WTC11 (cell line): ENCODE data around the gene GRAMD1C.
"Not testable (repeated sequence)": the region's sequence is repeated elsewhere in the genome, so short reads cannot be mapped to it uniquely, and the experiment has no call there.

Source experiments
- AFF4 ChIP-seq: sonication (generic); formaldehyde crosslinking; IDR thresholded peaks from 2 replicates; pipeline ENCODE4 v1.8.1; 2023; ENCODE audit warnings: mild to moderate bottlenecking, missing genetic modification reagents, borderline replicate concordance
- CTCF ChIP-seq: fragments of 200-600 bp; IDR thresholded peaks from 2 replicates; pipeline ENCODE4 v1.8.0; 2022; ENCODE audit warnings: antibody characterized with exemption
- FOXP1 ChIP-seq: sonication (generic); formaldehyde crosslinking; IDR thresholded peaks from 2 replicates; pipeline ENCODE4 v1.8.0; 2022; ENCODE audit warnings: missing genetic modification reagents, mild to moderate bottlenecking, moderate library complexity, borderline replicate concordance
- JAZF1 ChIP-seq: fragments of 250-450 bp; sonication (Bioruptor Pico); IDR thresholded peaks from 2 replicates; pipeline ENCODE4 v1.9.0; 2021; ENCODE audit warnings: moderate library complexity, mild to moderate bottlenecking, inconsistent platforms
- MAX ChIP-seq: sonication (generic); formaldehyde crosslinking; IDR thresholded peaks from 2 replicates; pipeline ENCODE4 v1.8.0; 2022; ENCODE audit warnings: mild to moderate bottlenecking, missing genetic modification reagents
- PRRX2 ChIP-seq: fragments of 250-450 bp; sonication (Bioruptor Pico); IDR thresholded peaks from 2 replicates; pipeline ENCODE4 v1.8.0; 2021; ENCODE audit warnings: mild to moderate bottlenecking
- TP53 ChIP-seq: sonication (generic); formaldehyde crosslinking; IDR thresholded peaks from 2 replicates; pipeline ENCODE4 v1.8.1; 2023; ENCODE audit warnings: mild to moderate bottlenecking, missing genetic modification reagents
- ZNF138 ChIP-seq: sonication (generic); formaldehyde crosslinking; conservative IDR thresholded peaks from 2 replicates; pipeline ENCODE4 v1.8.1; 2022; ENCODE audit warnings: mild to moderate bottlenecking, moderate library complexity, missing genetic modification reagents
- ZNF317 ChIP-seq: sonication (generic); formaldehyde crosslinking; IDR thresholded peaks from 2 replicates; pipeline ENCODE4 v1.8.1; 2023; ENCODE audit warnings: low read depth, mild to moderate bottlenecking, moderate library complexity, missing genetic modification reagents, borderline replicate concordance
- ZNF671 ChIP-seq: fragments of 250-450 bp; sonication (Bioruptor Pico); IDR thresholded peaks from 2 replicates; pipeline ENCODE4 v1.8.0; 2021; ENCODE audit warnings: mild to moderate bottlenecking
- TF ChIP-seq, protein P1 (sequence below): sonication (generic); formaldehyde crosslinking; IDR thresholded peaks from 2 replicates; pipeline ENCODE4 v1.8.0; 2022; ENCODE audit warnings: missing genetic modification reagents

GRCh38 chr3:113849071-113849470 lies 10.5 kb downstream of the GRAMD1C start:
- not testable (repeated sequence) for TF ChIP-seq CTCF; FOXP1 (CRISPR knock-in tag); ZNF138; ZNF671; AFF4; MAX (CRISPR knock-in tag); TP53 (CRISPR knock-in tag); JAZF1 (CRISPR knock-in tag); ZNF317 (CRISPR knock-in tag); PRRX2 (CRISPR knock-in tag)
- TF ChIP-seq, protein P1, sequence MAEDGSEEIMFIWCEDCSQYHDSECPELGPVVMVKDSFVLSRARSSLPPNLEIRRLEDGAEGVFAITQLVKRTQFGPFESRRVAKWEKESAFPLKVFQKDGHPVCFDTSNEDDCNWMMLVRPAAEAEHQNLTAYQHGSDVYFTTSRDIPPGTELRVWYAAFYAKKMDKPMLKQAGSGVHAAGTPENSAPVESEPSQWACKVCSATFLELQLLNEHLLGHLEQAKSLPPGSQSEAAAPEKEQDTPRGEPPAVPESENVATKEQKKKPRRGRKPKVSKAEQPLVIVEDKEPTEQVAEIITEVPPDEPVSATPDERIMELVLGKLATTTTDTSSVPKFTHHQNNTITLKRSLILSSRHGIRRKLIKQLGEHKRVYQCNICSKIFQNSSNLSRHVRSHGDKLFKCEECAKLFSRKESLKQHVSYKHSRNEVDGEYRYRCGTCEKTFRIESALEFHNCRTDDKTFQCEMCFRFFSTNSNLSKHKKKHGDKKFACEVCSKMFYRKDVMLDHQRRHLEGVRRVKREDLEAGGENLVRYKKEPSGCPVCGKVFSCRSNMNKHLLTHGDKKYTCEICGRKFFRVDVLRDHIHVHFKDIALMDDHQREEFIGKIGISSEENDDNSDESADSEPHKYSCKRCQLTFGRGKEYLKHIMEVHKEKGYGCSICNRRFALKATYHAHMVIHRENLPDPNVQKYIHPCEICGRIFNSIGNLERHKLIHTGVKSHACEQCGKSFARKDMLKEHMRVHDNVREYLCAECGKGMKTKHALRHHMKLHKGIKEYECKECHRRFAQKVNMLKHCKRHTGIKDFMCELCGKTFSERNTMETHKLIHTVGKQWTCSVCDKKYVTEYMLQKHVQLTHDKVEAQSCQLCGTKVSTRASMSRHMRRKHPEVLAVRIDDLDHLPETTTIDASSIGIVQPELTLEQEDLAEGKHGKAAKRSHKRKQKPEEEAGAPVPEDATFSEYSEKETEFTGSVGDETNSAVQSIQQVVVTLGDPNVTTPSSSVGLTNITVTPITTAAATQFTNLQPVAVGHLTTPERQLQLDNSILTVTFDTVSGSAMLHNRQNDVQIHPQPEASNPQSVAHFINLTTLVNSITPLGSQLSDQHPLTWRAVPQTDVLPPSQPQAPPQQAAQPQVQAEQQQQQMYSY: not testable (repeated sequence)
